Smooth muscle cell (in vitro differentiated cells): ENCODE data around the gene TCF7L2. TPM values are rescaled to one million over a fixed set of nuclear protein-coding genes. Genes with fewer than 3 reads are reported as not detected.

Source experiments
- DNase-seq: peaks from one replicate; lab custom pipeline; 2025; ENCODE audit not compliant: unreplicated experiment; lab: John Stamatoyannopoulos, UW
- H2AFZ ChIP-seq: fragments of 200-600 bp; sonication (generic); 2 replicates; pipeline ENCODE4 v1.6.0; 2016; ENCODE audit warnings: antibody characterized with exemption, low read depth, mild to moderate bottlenecking
- H3F3A ChIP-seq: fragments of 200-600 bp; sonication (generic); 2 replicates; pipeline ENCODE4 v1.6.0; 2017; ENCODE audit warnings: antibody characterized with exemption, low read depth
- H3K27ac ChIP-seq: fragments of 200-600 bp; sonication (generic); 2 replicates; pipeline ENCODE4 v1.5.1; 2016; ENCODE audit warnings: low read depth, mild to moderate bottlenecking
- H3K27me3 ChIP-seq: fragments of 200-600 bp; sonication (generic); 2 replicates; pipeline ENCODE4 v1.6.1; 2016; ENCODE audit warnings: low read depth, mild to moderate bottlenecking
- H3K36me3 ChIP-seq: fragments of 200-600 bp; sonication (generic); 2 replicates; pipeline ENCODE4 v1.5.1; 2016; ENCODE audit warnings: low read depth
- H3K4me1 ChIP-seq: fragments of 200-600 bp; sonication (generic); 2 replicates; pipeline ENCODE4 v1.5.1; 2016; ENCODE audit warnings: low read depth
- H3K4me2 ChIP-seq: fragments of 200-600 bp; sonication (generic); 2 replicates; pipeline ENCODE4 v1.6.0; 2016; ENCODE audit warnings: mild to moderate bottlenecking
- H3K4me3 ChIP-seq: fragments of 200-600 bp; sonication (generic); 2 replicates; pipeline ENCODE4 v1.5.1; 2016; ENCODE audit warnings: mild to moderate bottlenecking
- H3K79me2 ChIP-seq: fragments of 200-600 bp; sonication (generic); 2 replicates; pipeline ENCODE4 v1.6.0; 2016; ENCODE audit warnings: low read depth, mild to moderate bottlenecking
- H3K9ac ChIP-seq: fragments of 200-600 bp; sonication (generic); 2 replicates; pipeline ENCODE4 v1.6.0; 2016; ENCODE audit warnings: low read depth
- H3K9me3 ChIP-seq: fragments of 200-600 bp; sonication (generic); replicated peaks from 2 replicates; pipeline ENCODE4 v1.5.1; 2016; ENCODE audit warnings: low read depth
- H4K20me1 ChIP-seq: fragments of 200-600 bp; sonication (generic); 2 replicates; pipeline ENCODE4 v1.6.0; 2016; ENCODE audit warnings: low read depth
- CTCF ChIP-seq: fragments of 200-600 bp; sonication (generic); IDR thresholded peaks from 2 replicates; pipeline ENCODE4 v1.5.1; 2017; ENCODE audit warnings: borderline replicate concordance, mild to moderate bottlenecking, antibody characterized with exemption; ENCODE audit not compliant: insufficient read depth, poor library complexity, severe bottlenecking
- WGBS: methylation state at CpG from one replicate; pipeline ENCODE4 v1.1.7; 2016; ENCODE audit warnings: low lambda C conversion rate; 5-methylcytosine and 5-hydroxymethylcytosine counted together
- polyA plus RNA-seq: library from polyadenylated mRNA; unstranded; fragments of >200 nt; fragmentation: Nextera tagmentation; extraction: Ambion mirVana; gene quantifications from 2 replicates; pipeline ENCODE4 v1.2.1, GENCODE V29; 2016
- total RNA-seq: library from RNA; depleted of rRNA; stranded (reverse); fragments of >200 nt; gene quantifications from 2 replicates; pipeline ENCODE4 v1.2.3, GENCODE V29; 2014

The TCF7L2 gene
- total and polyA plus RNA-seq, 2 experiments from 2014 or later: 14.6 to 17.7 TPM

- no peak overlapping the region for H3K27ac ChIP-seq
- no peak overlapping the region for H3K9ac ChIP-seq
- H3K4me1 ChIP-seq: no peaks in the 10 kb centered on the region
- no peaks in the 10 kb centered on the region for H3K36me3 ChIP-seq
- H3K79me2 ChIP-seq: no peaks in the 10 kb centered on the region
- H3K9me3 ChIP-seq: no peaks in the 10 kb centered on the region
- H3K27me3 ChIP-seq: no peaks in the 10 kb centered on the region
- no peak overlapping the region for H3K4me3 ChIP-seq
- H3F3A ChIP-seq: no peaks in the 10 kb centered on the region
- DNase-seq: peak; percentile 28
- H4K20me1 ChIP-seq: no peaks in the 10 kb centered on the region
- H2AFZ ChIP-seq: no peak overlapping the region
- 46% methylated on average over 10 of the region's 10 CpGs for WGBS
- no peak for TF ChIP-seq CTCF
- peak overlapping the region; percentile 29 for H3K4me2 ChIP-seq
Observed at GRCh38 chr10:113187063-113187777, 237.2 kb downstream of the TCF7L2 start.

- H3K9me3 ChIP-seq: no peaks in the 10 kb centered on the region
- H3K27ac ChIP-seq: peak overlapping the region; percentile 68
- H3K4me1 ChIP-seq: no peaks in the 10 kb centered on the region
- WGBS: 34% methylated on average over 1 of the region's 1 CpG
- peak overlapping the region; percentile 15 for H3K9ac ChIP-seq
- no peaks in the 10 kb centered on the region for H4K20me1 ChIP-seq
- H3F3A ChIP-seq: no peaks in the 10 kb centered on the region
- no peak overlapping the region for H3K4me2 ChIP-seq
- no peak overlapping the region for H2AFZ ChIP-seq
- H3K4me3 ChIP-seq: no peak overlapping the region
- no peak for TF ChIP-seq CTCF
- H3K79me2 ChIP-seq: no peaks in the 10 kb centered on the region
- no peaks in the 10 kb centered on the region for H3K27me3 ChIP-seq
- DNase-seq: no peak
- no peaks in the 10 kb centered on the region for H3K36me3 ChIP-seq
Observed at GRCh38 chr10:113199459-113199858, 249.4 kb downstream of the TCF7L2 start.

GRCh38 chr10:113202011-113202410, 252.0 kb downstream of the TCF7L2 start:
- DNase-seq: no peak
- no peak for TF ChIP-seq CTCF
- Histone ChIP-seq H4K20me1 (no peaks in the 10 kb centered on the region), H3K4me2 (no peak overlapping the region), H3K36me3 (no peaks in the 10 kb centered on the region), H3K9me3 (no peaks in the 10 kb centered on the region), H2AFZ (no peak overlapping the region), H3K4me1 (no peaks in the 10 kb centered on the region), H3K27ac (no peak overlapping the region), H3K27me3 (no peaks in the 10 kb centered on the region), H3F3A (no peaks in the 10 kb centered on the region), H3K79me2 (no peaks in the 10 kb centered on the region), H3K9ac (no peak overlapping the region), H3K4me3 (no peak overlapping the region)
- 83% methylated on average over 4 of the region's 4 CpGs for WGBS

GRCh38 chr10:113207924-113208323, 257.9 kb downstream of the TCF7L2 start:
- Histone ChIP-seq H3K9me3 (no peaks in the 10 kb centered on the region), H3F3A (no peaks in the 10 kb centered on the region), H3K4me1 (no peaks in the 10 kb centered on the region), H3K4me3 (no peak overlapping the region), H3K79me2 (no peaks in the 10 kb centered on the region), H3K4me2 (no peak overlapping the region), H2AFZ (no peak overlapping the region), H3K27me3 (no peaks in the 10 kb centered on the region), H3K9ac (no peak overlapping the region), H3K36me3 (no peaks in the 10 kb centered on the region), H4K20me1 (no peaks in the 10 kb centered on the region), H3K27ac (no peak overlapping the region)
- WGBS: 100% methylated on average over 1 of the region's 1 CpG
- DNase-seq: no peak
- no peak for TF ChIP-seq CTCF
